OCI-M2 (cell line): ENCODE measurements around the gene ELF2.
"Not testable (repeated sequence)": the region's sequence is repeated elsewhere in the genome, so short reads cannot be mapped to it uniquely, and the experiment has no call there.

Experiments used
- DNase-seq: peaks from one replicate; lab custom pipeline; 2025; ENCODE audit not compliant: unreplicated experiment; lab: John Stamatoyannopoulos, UW

The ELF2 gene

GRCh38 chr4:139188648-139189416 lies 11.8 kb upstream of the ELF2 start:
- peak; percentile 30 for DNase-seq

GRCh38 chr4:139184129-139184528 lies 7.1 kb upstream of the ELF2 start:
- DNase-seq, result no peak

DNA sequence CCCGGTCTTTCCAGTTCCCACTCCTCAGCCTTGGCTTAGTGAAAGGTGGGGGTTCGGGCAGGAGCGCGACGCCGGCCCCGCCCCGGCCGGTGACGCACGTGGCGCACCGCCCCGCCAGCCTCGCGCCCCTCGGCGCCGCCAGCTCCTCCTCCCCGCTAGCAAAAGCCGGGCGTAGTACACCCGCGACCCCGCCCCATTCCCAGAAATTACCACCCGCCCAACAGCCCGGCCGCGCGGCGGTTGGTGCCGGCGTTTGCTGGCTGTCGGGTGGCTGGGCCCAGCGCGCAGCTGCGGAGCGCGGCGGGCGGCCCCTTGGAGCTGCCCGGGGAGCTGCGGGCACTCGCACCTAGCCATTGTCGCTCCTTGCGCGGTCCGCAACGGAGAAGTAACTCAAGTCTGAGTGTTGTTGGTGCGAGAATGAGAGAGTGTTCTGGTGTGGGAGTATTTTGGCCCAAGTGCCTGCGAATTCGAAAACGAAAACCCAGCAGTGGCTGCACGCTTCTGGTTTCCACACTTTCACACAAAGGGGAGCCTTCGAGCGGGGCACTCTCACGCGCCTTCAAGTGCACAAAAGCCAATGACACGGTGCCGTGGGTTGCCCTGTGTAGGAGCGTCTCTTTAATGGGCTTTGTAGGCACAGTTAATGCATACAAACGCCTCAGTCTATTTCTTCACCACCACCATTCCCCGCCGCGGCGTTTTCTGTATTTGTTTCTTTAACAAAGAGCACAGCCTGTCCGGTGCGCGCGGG lies 1.0 kb upstream of the ELF2 start:
- no peak for DNase-seq

DNA sequence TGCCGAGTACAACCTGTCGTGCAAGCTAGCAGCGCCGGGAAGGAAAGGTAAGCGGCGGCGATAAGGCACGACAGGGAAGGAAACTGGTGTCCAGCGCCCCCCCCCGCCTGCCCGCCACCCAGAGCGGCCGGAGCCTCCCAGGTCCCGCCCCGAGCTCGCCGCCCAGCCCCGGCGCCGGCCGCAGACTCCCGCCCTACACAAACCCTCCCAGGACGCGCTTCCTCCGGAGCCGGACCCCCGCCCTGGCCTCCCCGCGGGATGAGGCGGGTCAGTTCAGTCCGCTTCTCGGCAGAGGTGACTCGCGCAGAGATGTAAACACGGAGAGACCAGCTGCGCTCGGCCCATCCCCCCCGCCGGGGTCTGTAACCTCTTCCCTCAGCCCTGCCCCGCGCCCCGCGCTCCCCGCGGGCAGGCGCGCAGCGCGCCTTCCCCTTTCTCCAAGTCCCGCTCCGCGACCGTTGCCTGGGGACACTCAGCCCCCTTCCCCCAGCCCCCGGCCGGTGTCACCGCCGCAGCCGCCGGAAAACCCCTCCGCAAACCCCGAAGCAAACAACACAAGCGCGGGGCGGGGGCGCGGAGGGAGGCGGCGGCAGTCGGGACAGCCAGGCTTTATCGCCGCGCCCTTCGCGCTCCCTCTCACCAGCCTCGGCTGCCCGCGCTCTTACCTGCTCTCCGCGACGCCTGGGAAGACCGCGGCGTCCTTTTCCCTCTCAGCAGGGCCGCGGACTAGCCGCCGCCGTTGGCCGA lies 543 bp downstream of the ELF2 start:
- no peak for DNase-seq

DNA sequence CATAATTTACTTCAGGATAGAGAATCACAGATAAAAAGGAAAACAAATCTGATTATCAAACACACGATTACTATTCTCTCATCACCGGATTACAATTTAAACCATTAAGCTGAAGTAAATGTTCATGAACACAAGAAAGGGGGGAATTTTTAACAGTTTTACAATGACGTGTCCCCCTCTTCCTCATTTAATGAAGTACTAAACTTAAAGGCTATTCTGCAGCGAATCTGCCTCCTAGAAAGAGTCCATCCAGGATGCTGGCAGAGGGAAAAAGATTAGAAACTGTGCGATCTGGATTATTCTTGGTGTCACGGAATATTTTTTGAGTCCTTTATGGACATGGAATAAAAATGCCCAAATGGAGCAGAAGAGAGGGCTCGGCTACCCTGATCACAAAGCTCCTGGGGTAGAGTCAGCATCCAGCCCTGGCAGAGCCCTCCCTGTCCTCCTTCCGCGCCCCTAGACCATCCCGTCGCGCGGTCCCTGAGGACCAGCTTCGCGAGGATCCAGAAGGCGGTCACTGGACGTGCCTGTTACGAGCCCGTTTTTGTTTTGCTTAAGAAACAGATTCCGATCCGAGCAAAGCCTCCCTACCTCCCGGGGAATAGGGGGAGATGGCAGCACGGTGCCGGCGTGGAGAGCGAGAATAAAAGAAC lies 1.2 kb downstream of the ELF2 start:
- no peak for DNase-seq

GRCh38 chr4:139171876-139172691 lies 4.9 kb downstream of the ELF2 start:
- DNase-seq, result no peak

GRCh38 chr4:139170932-139171331 lies 6.1 kb downstream of the ELF2 start:
- no peak for DNase-seq

DNA sequence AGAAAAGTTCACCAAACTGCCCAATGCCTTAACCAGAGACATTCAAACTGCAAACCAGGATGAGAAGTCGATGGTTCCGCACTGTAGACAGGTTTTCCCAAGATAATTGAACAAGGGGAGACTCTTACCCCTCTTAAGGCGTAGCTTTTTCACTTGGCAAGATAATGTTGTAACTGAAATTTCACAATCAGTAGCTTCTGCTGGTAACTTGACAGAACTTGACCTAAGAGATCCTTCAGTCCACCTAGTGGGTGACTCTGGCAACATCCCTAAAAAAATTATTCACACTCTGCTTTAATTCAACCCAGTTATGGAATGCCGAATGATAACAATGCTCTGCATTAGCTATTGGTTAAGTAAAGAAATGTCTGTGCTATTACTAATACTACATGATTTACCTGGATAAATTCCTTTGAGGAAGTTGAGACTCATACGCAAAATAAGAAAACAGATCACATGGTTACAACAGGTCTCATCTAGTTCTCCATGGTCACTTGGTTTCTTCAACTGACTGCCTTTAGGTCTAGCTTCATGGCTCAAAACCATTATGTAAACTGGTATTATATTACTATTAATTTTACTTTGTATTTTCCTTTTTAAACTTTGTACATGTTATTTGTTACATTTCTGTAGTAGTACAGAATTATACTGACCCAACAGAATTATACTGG lies 9.1 kb downstream of the ELF2 start:
- DNase-seq, result peak; percentile 15

DNA sequence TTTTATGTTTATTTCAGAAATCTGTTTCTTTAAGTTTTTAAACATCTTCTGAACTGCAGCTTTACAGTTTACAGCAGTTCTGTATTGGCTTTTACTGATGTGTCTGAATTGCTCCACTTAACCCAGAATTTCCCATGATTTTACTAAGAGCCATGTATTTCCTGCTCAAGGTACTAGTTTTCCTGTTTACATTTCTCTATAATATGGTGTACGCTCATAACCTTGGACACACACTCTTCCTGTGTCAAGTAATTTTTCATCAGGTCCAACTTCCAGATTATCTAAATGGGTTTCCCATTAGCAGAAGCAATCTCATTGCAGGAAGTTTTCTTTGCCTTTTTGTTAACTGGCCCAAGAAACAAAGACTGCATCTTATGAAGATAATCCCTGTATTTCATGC lies 12.3 kb downstream of the ELF2 start:
- DNase-seq, result no peak

DNA sequence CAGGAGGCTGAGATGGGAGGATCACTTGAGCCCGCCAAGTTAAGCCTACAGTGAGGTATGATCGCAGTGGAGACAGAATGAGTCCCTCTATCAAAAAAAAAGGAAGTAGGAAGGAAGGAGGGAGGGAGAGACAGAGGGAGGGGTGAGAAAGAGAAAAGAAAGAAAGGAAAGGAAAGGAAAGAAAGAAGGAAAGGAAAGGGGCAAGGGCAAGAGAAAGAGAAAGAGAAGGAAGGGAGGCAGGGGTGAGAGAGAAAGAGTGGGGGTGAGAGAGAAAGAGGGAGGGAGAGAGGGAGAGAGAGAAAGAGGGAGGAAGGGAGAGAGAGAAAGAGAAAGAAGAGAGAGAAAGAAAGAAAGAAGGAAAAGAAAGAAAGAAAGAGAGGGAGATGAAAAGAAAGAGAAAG lies 13.2 kb downstream of the ELF2 start:
- DNase-seq, result no peak

DNA sequence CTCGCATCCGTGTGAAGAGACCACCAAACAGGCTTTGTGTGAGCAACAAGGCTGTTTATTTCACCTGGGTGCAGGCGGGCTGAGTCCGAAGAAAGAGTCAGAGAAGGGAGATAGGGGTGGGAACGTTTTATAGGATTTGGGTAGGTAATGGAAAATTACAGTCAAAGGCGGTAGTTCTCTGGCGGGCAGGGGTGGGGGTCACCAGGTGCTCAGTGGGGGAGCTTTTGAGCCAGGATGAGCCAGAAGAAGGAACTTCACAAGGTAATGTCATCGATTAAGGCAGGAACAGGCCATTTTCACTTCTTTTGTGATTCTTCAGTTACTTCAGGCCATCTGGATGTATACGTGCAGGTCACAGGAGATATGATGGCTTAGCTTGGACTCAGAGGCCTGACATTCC lies 19.0 kb downstream of the ELF2 start:
- not testable (repeated sequence) for DNase-seq

DNA sequence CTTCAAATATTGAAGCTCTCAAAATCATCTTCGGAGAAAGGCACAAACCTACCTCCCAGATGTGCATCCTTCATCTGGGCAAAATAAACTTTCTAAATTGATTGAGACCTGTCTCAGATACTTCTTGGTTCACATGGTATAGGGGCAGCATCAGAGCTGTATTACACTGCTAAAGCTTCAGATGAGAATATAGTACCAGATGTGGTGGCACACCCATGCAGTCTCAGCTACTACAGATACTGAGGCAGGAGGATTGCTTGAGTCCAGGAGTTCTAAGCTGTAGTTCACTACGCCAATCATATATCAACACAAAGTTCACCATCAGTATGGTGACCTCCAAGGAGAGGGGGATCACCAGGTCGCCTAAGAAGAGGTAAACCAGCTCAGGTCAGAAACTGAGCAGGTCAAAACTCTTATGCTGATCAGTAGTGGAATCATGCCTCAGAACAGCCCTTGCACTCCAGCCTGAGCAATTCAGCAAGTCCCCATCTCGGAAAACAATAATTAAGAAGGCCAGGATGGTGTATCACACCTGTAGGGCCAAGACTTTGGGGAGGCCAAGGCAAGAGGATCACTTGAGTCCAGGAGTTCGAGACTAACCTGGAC lies 22.0 kb downstream of the ELF2 start:
- DNase-seq, result no peak

DNA sequence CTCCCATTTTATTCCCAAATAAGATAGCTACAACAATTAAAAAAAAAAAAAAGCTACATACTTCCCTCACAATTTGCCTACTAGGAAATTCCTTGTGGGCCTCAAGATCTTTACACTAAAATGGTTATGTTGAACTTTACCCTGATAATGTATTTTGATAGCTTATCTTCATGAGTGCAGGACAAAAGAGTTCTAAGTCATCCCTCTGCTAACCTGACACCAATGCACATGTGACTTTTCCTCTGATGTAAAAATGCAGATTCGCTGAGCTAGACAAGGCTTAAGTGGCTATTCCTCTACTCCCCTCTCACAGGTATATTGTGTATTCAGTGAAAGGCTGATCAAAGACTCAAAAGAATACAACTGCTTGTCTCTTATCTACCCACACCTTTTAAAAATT lies 22.5 kb downstream of the ELF2 start:
- no peak for DNase-seq

- DNase-seq, result no peak
Observed at GRCh38 chr4:139154134-139154421, 22.9 kb downstream of the ELF2 start.

DNA sequence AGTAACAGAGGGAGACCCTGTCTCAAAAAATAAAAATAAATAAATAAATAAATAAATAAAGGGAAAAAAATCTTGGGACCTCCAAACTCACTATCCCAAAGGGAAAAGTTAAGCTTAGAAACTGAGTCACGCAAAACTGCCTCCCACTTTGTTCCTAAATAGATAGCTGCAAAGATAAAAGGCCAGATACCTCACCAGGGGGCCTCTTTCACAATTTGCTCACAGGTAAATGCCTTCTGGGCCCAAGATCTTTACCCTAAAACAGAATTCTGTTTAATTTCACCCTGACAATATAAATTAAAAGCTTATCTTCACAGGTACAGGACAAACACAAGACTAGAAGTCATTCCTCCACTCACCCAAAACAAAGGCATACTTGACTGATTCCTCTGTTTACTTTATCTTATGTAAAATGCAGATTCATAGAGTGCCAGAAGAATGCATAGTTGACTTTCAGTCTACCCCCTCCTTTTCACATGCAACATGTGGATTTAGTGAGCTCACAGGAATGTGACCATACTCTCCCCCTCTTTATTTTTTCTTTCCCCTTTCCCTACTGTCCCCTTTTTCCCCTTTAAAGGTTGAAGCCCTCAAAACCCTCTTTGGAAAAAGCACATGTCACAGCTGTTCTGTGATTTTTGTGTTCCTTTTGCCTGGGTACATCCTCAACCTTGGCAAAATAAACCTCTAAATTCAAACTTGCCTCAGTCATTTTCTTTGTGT lies 23.4 kb downstream of the ELF2 start:
- no peak for DNase-seq

- no peak for DNase-seq
Observed at GRCh38 chr4:139152249-139152648, 24.8 kb downstream of the ELF2 start.

- DNase-seq, result no peak
Observed at GRCh38 chr4:139146926-139147629, 29.9 kb downstream of the ELF2 start.

DNA sequence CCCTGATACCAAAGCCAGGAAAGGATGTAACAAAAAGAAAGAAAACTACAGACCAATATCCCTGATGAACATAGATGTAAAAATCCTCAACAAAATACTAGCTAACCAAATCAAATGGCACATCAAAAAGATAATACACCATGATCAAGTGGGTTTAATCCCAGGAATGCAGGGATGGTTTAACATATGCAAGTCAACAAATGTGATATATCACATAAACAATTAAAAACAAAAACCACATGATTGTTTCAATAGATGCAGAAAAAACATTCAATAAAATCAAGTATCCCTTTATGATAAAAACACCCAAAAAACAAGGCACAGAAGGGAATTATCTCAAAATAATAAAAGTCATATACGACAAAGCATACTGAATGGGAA lies 31.5 kb downstream of the ELF2 start:
- DNase-seq, result no peak
